ENCODE data around the gene HNRNPA3.

GRCh38 chr2:177237932-177238331, 25.3 kb downstream of the HNRNPA3 start:
- TF ChIP-seq POLR2A (IDR thresholded peaks at IDR 0.05; ENCODE audit: low read length), result no peak
- TF ChIP-seq GATA1 (IDR thresholded peaks at IDR 0.05; ENCODE audit: low read depth, low read length), result no peak

Data from erythroblast (primary cell).